ENCODE measurements around the gene SSRP1. TPM values are rescaled to one million over a fixed set of nuclear protein-coding genes. Genes with fewer than 3 reads are reported as not detected.
"Not testable (repeated sequence)": the region's sequence is repeated elsewhere in the genome, so short reads cannot be mapped to it uniquely, and the experiment has no call there.

Gene SSRP1
- total RNA-seq, 1 experiment from 2014 or later = 290 TPM

DNA sequence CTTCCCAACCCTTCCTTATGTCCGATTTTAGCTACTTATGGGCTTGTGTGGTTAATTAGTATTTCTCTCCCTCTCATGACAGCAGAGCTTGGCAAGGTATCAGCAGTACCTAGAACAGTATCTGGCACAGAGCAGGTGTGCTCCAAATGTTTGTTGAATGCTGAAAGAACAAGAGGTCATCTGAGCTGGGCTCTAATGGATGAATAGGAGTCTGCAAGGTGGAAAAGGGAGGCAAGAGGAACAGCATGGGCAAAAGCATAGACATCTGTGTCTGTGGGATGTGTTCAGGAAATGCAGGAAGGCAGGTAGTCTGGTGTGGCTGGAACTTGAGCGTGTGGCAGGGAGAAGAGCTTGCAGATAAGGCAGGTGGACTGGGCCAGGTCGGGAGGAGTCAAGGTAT lies 26.2 kb upstream of the SSRP1 start:
- Histone ChIP-seq H3K9me2 (ENCODE audit: insufficient read depth) (no peaks in the 10 kb centered on the region), H3K9me3 (ENCODE audit: insufficient read depth, low read depth) (no peaks in the 10 kb centered on the region), H3K27ac (no peak overlapping the region), H3K4me3 (no peak overlapping the region), H2AFZ (no peak overlapping the region), H3K36me3 (ENCODE audit: low read depth) (no peaks in the 10 kb centered on the region), H4K20me1 (ENCODE audit: insufficient read depth) (no peaks in the 10 kb centered on the region), H3K4me2 (no peak overlapping the region), H3K4me1 (replicated peaks; ENCODE audit: insufficient read depth) (peaks cover 13% of the 10 kb centered on the region; the same call in 1 of the 2 replicates), H3K27me3 (ENCODE audit: insufficient read depth, low read depth) (peaks cover 37% of the 10 kb centered on the region; the same call in 1 of the 2 replicates), H3F3A (ENCODE audit: insufficient read depth, low read depth) (peaks cover 11% of the 10 kb centered on the region; the same call in 1 of the 2 replicates), H3K79me2 (ENCODE audit: low read depth) (no peaks in the 10 kb centered on the region)
- BruUV-seq (replicated peaks) = no TSS peak
- intact Hi-C loops (cut with micrococcal nuclease; ENCODE audit: unreplicated experiment) = no loop called here
- CTCF ChIA-PET = no interaction called here
- DNase-seq = no peak
- POLR2A ChIA-PET (ENCODE audit: unreplicated experiment) = interaction anchor here (0.6 kb wide), 1 partner anchor 145 kb away, joined by 3 read pairs; no protein-coding TSS in a partner anchor
- TF ChIP-seq EZH2 (IDR thresholded peaks at IDR 0.05; ENCODE audit: low read depth) (no peak), CTCF (conservative IDR thresholded peaks at IDR 0.05) (no peak)

- POLR2A ChIA-PET (ENCODE audit: unreplicated experiment); H3K4me2 ChIP-seq; H4K20me1 ChIP-seq (ENCODE audit: insufficient read depth); H3K9me3 ChIP-seq (ENCODE audit: insufficient read depth, low read depth); H3K36me3 ChIP-seq (ENCODE audit: low read depth); intact Hi-C loops (cut with micrococcal nuclease; ENCODE audit: unreplicated experiment); BruUV-seq (replicated peaks); H2AFZ ChIP-seq; DNase-seq; H3K9me2 ChIP-seq (ENCODE audit: insufficient read depth); CTCF ChIA-PET; H3K4me3 ChIP-seq; H3K27ac ChIP-seq; H3K79me2 ChIP-seq (ENCODE audit: low read depth): not testable (repeated sequence)
- H3K27me3 ChIP-seq (ENCODE audit: insufficient read depth, low read depth) = peaks cover 37% of the 10 kb centered on the region; the same call in 1 of the 2 replicates
- H3F3A ChIP-seq (ENCODE audit: insufficient read depth, low read depth) = peaks cover 11% of the 10 kb centered on the region; the same call in 1 of the 2 replicates
- peaks cover 13% of the 10 kb centered on the region; the same call in 1 of the 2 replicates for H3K4me1 ChIP-seq (replicated peaks; ENCODE audit: insufficient read depth)
Observed at GRCh38 chr11:57361420-57361819, 25.7 kb upstream of the SSRP1 start.

GRCh38 chr11:57360991-57361390 lies 25.3 kb upstream of the SSRP1 start:
- no peaks in the 10 kb centered on the region for H3K79me2 ChIP-seq (ENCODE audit: low read depth)
- H4K20me1 ChIP-seq (ENCODE audit: insufficient read depth) = no peaks in the 10 kb centered on the region
- peaks cover 34% of the 10 kb centered on the region; the same call in 1 of the 2 replicates for H3K27me3 ChIP-seq (ENCODE audit: insufficient read depth, low read depth)
- H3K27ac ChIP-seq = no peak overlapping the region
- no peak overlapping the region for H3K4me2 ChIP-seq
- TF ChIP-seq EZH2 (IDR thresholded peaks at IDR 0.05; ENCODE audit: low read depth) (no peak), CTCF (conservative IDR thresholded peaks at IDR 0.05) (no peak)
- H3K9me2 ChIP-seq (ENCODE audit: insufficient read depth) = no peaks in the 10 kb centered on the region
- intact Hi-C loops (cut with micrococcal nuclease; ENCODE audit: unreplicated experiment) = no loop called here
- H3K4me1 ChIP-seq (replicated peaks; ENCODE audit: insufficient read depth) = peaks cover 13% of the 10 kb centered on the region; the same call in 1 of the 2 replicates
- no peaks in the 10 kb centered on the region for H3K9me3 ChIP-seq (ENCODE audit: insufficient read depth, low read depth)
- BruUV-seq (replicated peaks) = no TSS peak
- POLR2A ChIA-PET (ENCODE audit: unreplicated experiment) = no interaction called here
- no peak for DNase-seq
- no peaks in the 10 kb centered on the region for H3K36me3 ChIP-seq (ENCODE audit: low read depth)
- H3K4me3 ChIP-seq = no peak overlapping the region
- no peak overlapping the region for H2AFZ ChIP-seq
- CTCF ChIA-PET = interaction anchor here (0.5 to 0.6 kb wide), 3 partner anchors 12 to 519 kb away, joined by 3 to 5 read pairs (median 3); no protein-coding TSS in a partner anchor
- H3F3A ChIP-seq (ENCODE audit: insufficient read depth, low read depth) = peaks cover 11% of the 10 kb centered on the region; the same call in 1 of the 2 replicates
